Stimulated activated naive B cell treated with anti-CD40 and anti-IgM and Interleukin-4, amounts not matched to agents 10 μg/mL and 1 μg/mL and 100 μg/mL, for 72 hours (primary cell): ENCODE results near the gene ADAMTS12.
"Not testable (repeated sequence)": the region's sequence is repeated elsewhere in the genome, so short reads cannot be mapped to it uniquely, and the experiment has no call there.

Source experiments
- ATAC-seq, 2 donors: fragments of 150-1000 bp; cut with Tn5 transposase; replicated peaks; 2 replicates each; pipeline ENCODE4 v1.10.0; 2021; ENCODE audit warnings: moderate library complexity in 1 of 2
- DNase-seq: peaks from one replicate; pipeline ENCODE4 v3.0.0; 2021
- H3K27ac Mint-ChIP-seq: one replicate; pipeline ENCODE4 v1.8.0; 2022; ENCODE audit warnings: mild to moderate bottlenecking, mixed read lengths
- H3K27me3 Mint-ChIP-seq, 2 donors: one replicate each; pipeline ENCODE4 v1.8.0; 2022; ENCODE audit warnings: mixed read lengths in 2 of 2
- H3K36me3 Mint-ChIP-seq, 2 donors: one replicate each; pipeline ENCODE4 v1.8.0; 2022; ENCODE audit warnings: mixed read lengths in 2 of 2, mild to moderate bottlenecking in 1 of 2
- H3K4me1 Mint-ChIP-seq, 2 donors: one replicate each; pipeline ENCODE4 v1.8.0; 2022; ENCODE audit warnings: mixed read lengths in 2 of 2, mild to moderate bottlenecking in 1 of 2
- H3K4me3 Mint-ChIP-seq, 2 donors: one replicate each; pipeline ENCODE4 v1.8.0; 2022; ENCODE audit warnings: mild to moderate bottlenecking in 2 of 2, mixed read lengths in 2 of 2, moderate library complexity in 1 of 2
- H3K9me3 Mint-ChIP-seq, 2 donors: one replicate each; pipeline ENCODE4 v1.8.0; 2022; ENCODE audit warnings: mixed read lengths in 2 of 2, mild to moderate bottlenecking in 1 of 2

ADAMTS12 gene

GRCh38 chr5:33531824-33532223 lies 360.0 kb downstream of the ADAMTS12 start:
- Mint-ChIP-seq H3K4me1 (peaks cover 0 to 2% of the 10 kb centered on the region in 2 donors), H3K27me3 (peaks cover 6% of the 10 kb centered on the region in 2 donors), H3K27ac (no peak overlapping the region), H3K36me3 (no peaks in the 10 kb centered on the region), H3K9me3 (peaks cover 0 to 5% of the 10 kb centered on the region in 2 donors), H3K4me3 (no peak overlapping the region)
- no peak for ATAC-seq
- no peak for DNase-seq

GRCh38 chr5:33531037-33531298 lies 360.8 kb downstream of the ADAMTS12 start:
- ATAC-seq (no peak), DNase-seq (no peak)
- Mint-ChIP-seq H3K4me3 (no peak overlapping the region), H3K36me3 (no peaks in the 10 kb centered on the region), H3K9me3 (peaks cover 0 to 5% of the 10 kb centered on the region in 2 donors), H3K4me1 (peaks cover 0 to 2% of the 10 kb centered on the region in 2 donors), H3K27ac (no peak overlapping the region), H3K27me3 (peaks cover 6% of the 10 kb centered on the region in 2 donors)

- ATAC-seq: no peak
- Mint-ChIP-seq H3K36me3 (no peaks in the 10 kb centered on the region), H3K4me3 (no peak overlapping the region)
Measured at GRCh38 chr5:33530183-33531036, 361.4 kb downstream of the ADAMTS12 start.

GRCh38 chr5:33527696-33528095 lies 364.1 kb downstream of the ADAMTS12 start:
- H3K36me3 Mint-ChIP-seq: no peaks in the 10 kb centered on the region
- no peak overlapping the region for H3K4me3 Mint-ChIP-seq
- H3K4me1 Mint-ChIP-seq: peaks cover 0 to 2% of the 10 kb centered on the region in 2 donors
- H3K9me3 Mint-ChIP-seq: no peaks in the 10 kb centered on the region
- H3K27ac Mint-ChIP-seq: no peak overlapping the region
- DNase-seq: no peak
- ATAC-seq: no peak
- H3K27me3 Mint-ChIP-seq: peaks cover 0 to 4% of the 10 kb centered on the region in 2 donors

More at GRCh38 chr5:33530183-33531036, 361.4 kb downstream of the ADAMTS12 start:
- no peak overlapping the region for H3K27ac Mint-ChIP-seq
- peaks cover 0 to 2% of the 10 kb centered on the region in 2 donors for H3K4me1 Mint-ChIP-seq
- H3K27me3 Mint-ChIP-seq: peaks cover 2 to 3% of the 10 kb centered on the region in 2 donors
- DNase-seq: no peak
- peaks cover 0 to 2% of the 10 kb centered on the region in 2 donors for H3K9me3 Mint-ChIP-seq

GRCh38 chr5:33526755-33527154 lies 365.0 kb downstream of the ADAMTS12 start:
- H3K9me3 Mint-ChIP-seq: peaks cover 0 to 1% of the 10 kb centered on the region in 2 donors
- ATAC-seq (no peak), DNase-seq (no peak)
- H3K36me3 Mint-ChIP-seq: no peaks in the 10 kb centered on the region
- peaks cover 0 to 4% of the 10 kb centered on the region in 2 donors for H3K27me3 Mint-ChIP-seq
- peaks cover 0 to 2% of the 10 kb centered on the region in 2 donors for H3K4me1 Mint-ChIP-seq
- no peak overlapping the region for H3K27ac Mint-ChIP-seq
- H3K4me3 Mint-ChIP-seq: no peak overlapping the region

GRCh38 chr5:33524476-33524875 lies 367.3 kb downstream of the ADAMTS12 start:
- no peak for DNase-seq
- Mint-ChIP-seq H3K9me3 (peaks cover 2 to 3% of the 10 kb centered on the region in 2 donors), H3K36me3 (no peaks in the 10 kb centered on the region), H3K4me1 (no peaks in the 10 kb centered on the region), H3K27ac (no peak overlapping the region), H3K4me3 (no peak overlapping the region), H3K27me3 (peaks cover 0 to 4% of the 10 kb centered on the region in 2 donors)
- no peak for ATAC-seq

GRCh38 chr5:33523208-33523771 lies 368.5 kb downstream of the ADAMTS12 start:
- Mint-ChIP-seq H3K36me3 (no peaks in the 10 kb centered on the region), H3K4me3 (no peak overlapping the region), H3K9me3 (peaks cover 10 to 11% of the 10 kb centered on the region in 2 donors), H3K4me1 (no peaks in the 10 kb centered on the region), H3K27ac (no peak overlapping the region), H3K27me3 (peaks cover 0 to 4% of the 10 kb centered on the region in 2 donors)
- no peak for DNase-seq
- no peak for ATAC-seq

GRCh38 chr5:33516421-33516820 lies 375.4 kb downstream of the ADAMTS12 start:
- ATAC-seq: no peak
- Mint-ChIP-seq H3K9me3 (peaks cover 13 to 21% of the 10 kb centered on the region in 2 donors), H3K27ac (no peak overlapping the region), H3K4me3 (no peak overlapping the region), H3K27me3 (peaks cover 0 to 7% of the 10 kb centered on the region in 2 donors), H3K4me1 (no peaks in the 10 kb centered on the region), H3K36me3 (no peaks in the 10 kb centered on the region)
- DNase-seq: no peak

- H3K9me3 Mint-ChIP-seq: peaks cover 13 to 21% of the 10 kb centered on the region in 2 donors
- not testable (repeated sequence) for ATAC-seq, H3K36me3 Mint-ChIP-seq, H3K4me3 Mint-ChIP-seq, H3K27me3 Mint-ChIP-seq, H3K4me1 Mint-ChIP-seq, H3K27ac Mint-ChIP-seq, DNase-seq
Measured at GRCh38 chr5:33515366-33515765, 376.4 kb downstream of the ADAMTS12 start.

- ATAC-seq (no peak), DNase-seq (no peak)
- Mint-ChIP-seq H3K27ac (no peak overlapping the region), H3K4me1 (no peaks in the 10 kb centered on the region), H3K9me3 (peaks cover 6 to 14% of the 10 kb centered on the region in 2 donors), H3K4me3 (no peak overlapping the region), H3K36me3 (no peaks in the 10 kb centered on the region), H3K27me3 (peaks cover 0 to 13% of the 10 kb centered on the region in 2 donors)
Measured at GRCh38 chr5:33513462-33514185, 378.2 kb downstream of the ADAMTS12 start.

- DNase-seq (no peak), ATAC-seq (no peak)
- H3K9me3 Mint-ChIP-seq: peaks cover 0 to 2% of the 10 kb centered on the region in 2 donors
- no peak overlapping the region for H3K27ac Mint-ChIP-seq
- H3K36me3 Mint-ChIP-seq: no peaks in the 10 kb centered on the region
- no peaks in the 10 kb centered on the region for H3K4me1 Mint-ChIP-seq
- no peak overlapping the region for H3K4me3 Mint-ChIP-seq
- peaks cover 0 to 5% of the 10 kb centered on the region in 2 donors for H3K27me3 Mint-ChIP-seq
Measured at GRCh38 chr5:33509036-33509435, 382.8 kb downstream of the ADAMTS12 start.

GRCh38 chr5:33507426-33507825 lies 384.4 kb downstream of the ADAMTS12 start:
- ATAC-seq: no peak
- no peak overlapping the region for H3K4me3 Mint-ChIP-seq
- no peaks in the 10 kb centered on the region for H3K4me1 Mint-ChIP-seq
- no peak overlapping the region for H3K27ac Mint-ChIP-seq
- H3K27me3 Mint-ChIP-seq: peaks cover 0 to 5% of the 10 kb centered on the region in 2 donors
- no peak for DNase-seq
- H3K9me3 Mint-ChIP-seq: peaks cover 0 to 2% of the 10 kb centered on the region in 2 donors
- no peaks in the 10 kb centered on the region for H3K36me3 Mint-ChIP-seq

- no peak overlapping the region for H3K4me3 Mint-ChIP-seq
- peaks cover 0 to 2% of the 10 kb centered on the region in 2 donors for H3K36me3 Mint-ChIP-seq
- no peaks in the 10 kb centered on the region for H3K4me1 Mint-ChIP-seq
- peaks cover 0 to 2% of the 10 kb centered on the region in 2 donors for H3K9me3 Mint-ChIP-seq
- ATAC-seq (no peak), DNase-seq (no peak)
- H3K27me3 Mint-ChIP-seq: peaks cover 0 to 5% of the 10 kb centered on the region in 2 donors
- no peak overlapping the region for H3K27ac Mint-ChIP-seq
Measured at GRCh38 chr5:33504570-33504969, 387.2 kb downstream of the ADAMTS12 start.

- Mint-ChIP-seq H3K36me3 (peaks cover 0 to 2% of the 10 kb centered on the region in 2 donors), H3K27me3 (no peaks in the 10 kb centered on the region), H3K27ac (no peak overlapping the region), H3K4me3 (no peak overlapping the region), H3K4me1 (no peaks in the 10 kb centered on the region), H3K9me3 (peaks cover 0 to 2% of the 10 kb centered on the region in 2 donors)
- DNase-seq (no peak), ATAC-seq (no peak)
Measured at GRCh38 chr5:33501899-33502298, 389.9 kb downstream of the ADAMTS12 start.
